Right lobe of liver (tissue), 6 donors: ENCODE measurements around the gene NCLN. TPM values are rescaled to one million over a fixed set of nuclear protein-coding genes. Genes with fewer than 3 reads are reported as not detected.
A peak's percentile ranks its signal among the peaks of the same experiment; 100 is the strongest.
"Not testable (repeated sequence)": the region's sequence is repeated elsewhere in the genome, so short reads cannot be mapped to it uniquely, and the experiment has no call there.

Source experiments
- ATAC-seq, 4 donors: fragments of 200-7000 bp; cut with Tn5 transposase; one replicate each; pipeline ENCODE4 v1.9.1; 2020; ENCODE audit warnings: mild to moderate bottlenecking in 4 of 4, moderate library complexity in 4 of 4
- DNase-seq, 3 donors: peaks; one replicate each; pipeline ENCODE4 v3.0.0-alpha.2; 2020
- H3K27ac ChIP-seq, 3 donors: fragments of 200-600 bp; one replicate each; pipeline ENCODE4 v1.8.0; 2022
- H3K27me3 ChIP-seq, 2 donors: fragments of 200-600 bp; one replicate each; pipeline ENCODE4 v1.8.0; 2022
- H3K36me3 ChIP-seq, 4 donors: fragments of 200-600 bp; sonication (generic) in 1 of 4; one replicate each; pipeline versions ENCODE4 v1.5.1 to v1.8.0; 2017 to 2022; ENCODE audit warnings: control low read depth in 1 of 4
- H3K4me1 ChIP-seq, 4 donors: fragments of 200-600 bp; sonication (generic) in 1 of 4; one replicate each; pipeline versions ENCODE4 v1.5.1 to v1.8.0; 2017 to 2022; ENCODE audit warnings: control low read depth in 1 of 4
- H3K4me3 ChIP-seq, 3 donors: fragments of 200-600 bp; one replicate each; pipeline ENCODE4 v1.8.0; 2022
- H3K9me3 ChIP-seq, 4 donors: fragments of 200-600 bp; sonication (generic) in 1 of 4; one replicate each; pipeline versions ENCODE4 v1.5.1 to v1.8.0; 2017 to 2022; ENCODE audit warnings: control low read depth in 1 of 4
- POLR2A ChIP-seq: fragments of 450-650 bp; IDR thresholded peaks from one replicate; pipeline ENCODE4 v1.6.1; 2017; ENCODE audit warnings: antibody characterized with exemption, mild to moderate bottlenecking
- WGBS: methylation state at CpG from one replicate; pipeline ENCODE4 v1.1.6; 2018; ENCODE audit warnings: low coverage, low lambda C conversion rate; ENCODE audit not compliant: insufficient coverage; ENCODE audit errors: missing lambda C conversion rate; 5-methylcytosine and 5-hydroxymethylcytosine counted together
- intact Hi-C, 2 donors: fragments of 100-400 bp; cut with DNase I; formaldehyde crosslinking; loops; one replicate each; pipeline versions ENCODE4 v1.11.2 to v1.14.1; 2022
- total RNA-seq, 6 experiments: library from RNA; depleted of rRNA in 2 of 6; stranded (reverse); fragments of >200 nt in 2 of 6; fragmentation: NEBNext Ultra II Directional in 3 of 6; extraction: Animal tissue kit (Norgen Biotek cat#: 25700) in 3 of 6; gene quantifications; one replicate each; pipeline versions ENCODE4 v1.1.0 to v1.2.4, GENCODE V29; 2016 to 2023
- TF ChIP-seq, protein P1 (sequence below), 4 donors: fragments of 200-600 bp in 3 of 4; fragments of 450-650 bp in 1 of 4; IDR thresholded peaks; one replicate each; pipeline versions ENCODE4 v1.5.1 to v1.8.0; 2016 to 2022; ENCODE audit warnings: antibody characterized with exemption in 4 of 4, mild to moderate bottlenecking in 2 of 4
- donor health status: DM: no; HTN: yes; CAD: no.
- donor health status: DM: no; HTN: no; CAD: no.
- donor health status: DM: no; HTN: no; CAD: no.
- donor health status: DM: no; HTN: yes; CAD: no.
- donor health status: DM: no; HTN: yes; CAD: no.

The NCLN gene
- total RNA-seq, 6 experiments from 2014 or later: 32.0 to 59.9 (median 40.4) TPM

DNA sequence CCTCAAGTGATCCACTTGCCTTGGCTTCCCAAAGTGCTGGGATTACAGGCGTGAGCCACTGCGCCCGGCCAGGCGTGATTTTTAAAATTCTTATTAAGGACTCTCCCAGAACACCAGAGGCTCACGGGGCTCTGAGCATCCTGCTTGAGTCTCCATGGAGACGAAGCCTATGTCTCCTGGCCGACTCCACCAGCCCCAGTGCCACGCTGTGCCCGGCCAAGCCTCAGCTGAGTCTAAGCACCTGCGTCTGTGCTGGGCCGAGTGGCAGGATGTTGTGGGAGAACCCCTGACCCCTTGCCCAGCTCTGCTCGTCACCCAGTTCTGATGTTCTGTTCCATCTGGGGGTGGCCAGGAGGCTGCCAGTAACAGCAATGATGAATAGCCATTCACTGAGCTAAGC is 34.8 kb downstream of the NCLN start:
- no peaks in the 10 kb centered on the region for H3K9me3 ChIP-seq
- no peak overlapping the region for H3K4me3 ChIP-seq
- DNase-seq (no peak), ATAC-seq (peak in 1 of 4 donors; percentile 29)
- H3K4me1 ChIP-seq: no peaks in the 10 kb centered on the region
- no peaks in the 10 kb centered on the region for H3K36me3 ChIP-seq
- H3K27ac ChIP-seq: no peak overlapping the region
- 0% methylated on average over 1 of the region's 12 CpGs for WGBS
- intact Hi-C loops: no loop called here
- peaks cover 0 to 14% of the 10 kb centered on the region in 2 donors for H3K27me3 ChIP-seq
- no peak for TF ChIP-seq POLR2A
- TF ChIP-seq, protein P1, sequence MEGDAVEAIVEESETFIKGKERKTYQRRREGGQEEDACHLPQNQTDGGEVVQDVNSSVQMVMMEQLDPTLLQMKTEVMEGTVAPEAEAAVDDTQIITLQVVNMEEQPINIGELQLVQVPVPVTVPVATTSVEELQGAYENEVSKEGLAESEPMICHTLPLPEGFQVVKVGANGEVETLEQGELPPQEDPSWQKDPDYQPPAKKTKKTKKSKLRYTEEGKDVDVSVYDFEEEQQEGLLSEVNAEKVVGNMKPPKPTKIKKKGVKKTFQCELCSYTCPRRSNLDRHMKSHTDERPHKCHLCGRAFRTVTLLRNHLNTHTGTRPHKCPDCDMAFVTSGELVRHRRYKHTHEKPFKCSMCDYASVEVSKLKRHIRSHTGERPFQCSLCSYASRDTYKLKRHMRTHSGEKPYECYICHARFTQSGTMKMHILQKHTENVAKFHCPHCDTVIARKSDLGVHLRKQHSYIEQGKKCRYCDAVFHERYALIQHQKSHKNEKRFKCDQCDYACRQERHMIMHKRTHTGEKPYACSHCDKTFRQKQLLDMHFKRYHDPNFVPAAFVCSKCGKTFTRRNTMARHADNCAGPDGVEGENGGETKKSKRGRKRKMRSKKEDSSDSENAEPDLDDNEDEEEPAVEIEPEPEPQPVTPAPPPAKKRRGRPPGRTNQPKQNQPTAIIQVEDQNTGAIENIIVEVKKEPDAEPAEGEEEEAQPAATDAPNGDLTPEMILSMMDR (IDR thresholded peaks at IDR 0.05): no peak

DNA sequence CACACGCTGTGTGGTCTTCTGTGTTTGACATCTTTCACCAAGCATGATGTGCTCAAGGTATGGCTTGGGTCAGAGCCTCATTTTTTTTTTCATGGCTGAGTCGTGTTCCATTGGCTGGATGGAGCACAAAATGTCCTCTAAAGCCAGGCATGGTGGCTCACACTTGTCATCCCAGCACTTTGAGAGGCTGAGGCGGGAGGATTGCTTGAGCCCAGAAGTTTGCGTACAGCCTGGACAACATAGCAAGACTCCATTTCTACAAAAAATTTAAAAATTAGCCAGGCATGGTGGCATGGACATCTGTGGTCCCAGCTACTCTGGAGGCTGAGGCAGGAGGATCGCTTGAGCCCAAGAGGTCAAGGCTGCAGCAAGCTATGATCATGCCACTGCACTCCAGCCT is 35.8 kb downstream of the NCLN start:
- intact Hi-C loops, DNase-seq, H3K36me3 ChIP-seq: not testable (repeated sequence)

DNA sequence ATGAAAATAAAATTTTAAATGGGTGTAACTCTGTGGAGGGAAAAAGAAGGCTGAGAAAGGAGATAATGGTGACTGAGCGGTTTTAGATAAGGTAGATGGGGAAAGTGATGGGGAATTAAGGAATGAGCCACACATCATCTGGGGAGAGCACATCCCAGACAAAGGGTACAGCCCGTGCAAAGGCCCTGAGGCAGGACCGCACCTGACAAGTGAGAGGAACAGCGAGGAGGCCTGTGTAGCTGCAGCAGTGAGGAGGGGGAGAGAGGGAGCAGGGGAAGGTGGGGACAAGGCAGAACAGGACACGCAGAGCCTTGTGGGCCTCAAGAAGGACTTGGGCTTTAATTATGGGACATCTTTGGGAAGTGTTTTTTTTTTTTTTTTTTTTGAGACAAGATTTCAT is 37.0 kb downstream of the NCLN start:
- Histone ChIP-seq H3K4me3 (no peak overlapping the region), H3K36me3 (no peaks in the 10 kb centered on the region), H3K27me3 (peaks cover 0 to 14% of the 10 kb centered on the region in 2 donors), H3K4me1 (no peaks in the 10 kb centered on the region), H3K9me3 (no peaks in the 10 kb centered on the region), H3K27ac (no peak overlapping the region)
- TF ChIP-seq, protein P1 (IDR thresholded peaks at IDR 0.05): no peak
- TF ChIP-seq POLR2A: no peak
- intact Hi-C loops: no loop called here
- no peak for ATAC-seq
- DNase-seq: no peak
- 81% methylated on average over 4 of the region's 5 CpGs for WGBS

More for the DNA sequence above, 35.8 kb downstream of the NCLN start:
- H3K4me3 ChIP-seq, H3K4me1 ChIP-seq, H3K27ac ChIP-seq, H3K9me3 ChIP-seq, ATAC-seq: not testable (repeated sequence)
- 80% methylated on average over 1 of the region's 5 CpGs for WGBS
- peaks cover 0 to 14% of the 10 kb centered on the region in 2 donors for H3K27me3 ChIP-seq

DNA sequence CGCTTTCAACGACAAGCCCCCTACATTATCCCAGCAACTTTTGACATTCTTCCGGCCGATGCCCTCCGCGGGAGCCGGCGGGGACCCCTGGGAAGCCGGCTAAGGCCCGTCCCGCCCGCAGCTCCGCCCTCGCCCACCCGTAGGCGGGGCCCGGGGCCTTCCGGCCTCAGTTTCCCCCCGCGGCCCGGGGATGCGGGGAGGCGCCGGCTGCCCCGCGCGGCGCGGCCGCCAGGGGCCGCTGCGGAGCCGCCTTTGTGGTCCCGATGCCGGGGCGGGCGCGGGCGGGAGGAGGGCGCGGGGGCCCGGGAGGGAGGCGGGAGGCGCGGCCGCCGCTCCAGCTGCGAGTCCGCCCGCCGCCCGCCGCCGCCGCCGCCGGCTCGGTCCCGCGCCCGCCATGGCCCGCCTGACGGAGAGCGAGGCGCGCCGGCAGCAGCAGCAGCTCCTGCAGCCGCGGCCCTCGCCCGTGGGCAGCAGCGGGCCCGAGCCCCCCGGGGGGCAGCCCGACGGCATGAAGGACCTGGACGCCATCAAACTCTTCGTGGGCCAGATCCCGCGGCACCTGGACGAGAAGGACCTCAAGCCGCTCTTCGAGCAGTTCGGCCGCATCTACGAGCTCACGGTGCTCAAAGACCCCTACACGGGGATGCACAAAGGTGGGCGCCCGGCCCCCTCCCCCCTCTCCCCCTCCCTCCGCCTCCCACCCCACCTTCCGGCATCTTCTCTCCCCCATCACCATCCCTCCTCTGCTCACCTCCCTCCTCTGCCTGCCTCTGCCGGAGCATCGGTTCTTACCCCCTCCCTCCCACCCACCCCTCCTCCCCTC is 38.8 kb downstream of the NCLN start, which contains the start of gene CELF5:
Gene CELF5 (plus strand): TSS at position 316 of the 823 bp plus-strand sequence. CDS start 79 bp downstream, at position 395.
- peak; percentile 52 to 72 (median 58) for ATAC-seq
- intact Hi-C loops: no loop called here
- H3K4me3 ChIP-seq: no peak within 1 kb of the TSS
- no peaks in the 10 kb centered on the region for H3K9me3 ChIP-seq
- H3K36me3 ChIP-seq: no peaks in the 10 kb centered on the region
- peaks cover 0 to 14% of the 10 kb centered on the region in 2 donors for H3K27me3 ChIP-seq
- DNase-seq: no peak
- TF ChIP-seq, protein P1 (IDR thresholded peaks at IDR 0.05): peak; percentile 37 to 70 (median 40)
- TF ChIP-seq POLR2A: no peak
- no peaks in the 10 kb centered on the region for H3K4me1 ChIP-seq
- 11% methylated on average over 10 of the region's 94 CpGs for WGBS
- no peak within 1 kb of the TSS for H3K27ac ChIP-seq

DNA sequence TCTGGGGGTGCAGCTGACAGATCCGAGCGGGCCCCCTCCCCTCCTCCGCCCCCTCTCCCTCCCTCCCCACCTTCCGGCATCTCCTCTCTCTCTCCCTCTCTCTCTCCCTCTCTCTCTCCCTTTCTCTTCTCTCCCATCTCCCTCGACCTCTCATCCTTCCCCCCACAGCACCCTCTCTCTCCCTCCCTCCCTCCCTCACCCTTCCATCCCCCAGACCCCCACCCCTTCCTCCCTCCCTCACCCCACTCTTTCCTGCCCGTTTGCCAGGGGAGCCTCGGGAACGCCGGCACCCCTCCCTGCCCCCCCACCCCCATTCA is 39.4 kb downstream of the NCLN start:
- ATAC-seq (no peak), DNase-seq (no peak)
- Histone ChIP-seq H3K36me3 (no peaks in the 10 kb centered on the region), H3K4me1 (no peaks in the 10 kb centered on the region), H3K4me3 (no peak overlapping the region), H3K9me3 (no peaks in the 10 kb centered on the region), H3K27ac (no peak overlapping the region), H3K27me3 (peaks cover 0 to 14% of the 10 kb centered on the region in 2 donors)
- TF ChIP-seq, protein P1 (IDR thresholded peaks at IDR 0.05): no peak
- TF ChIP-seq POLR2A: no peak
- 3% methylated on average over 9 of the region's 9 CpGs for WGBS
- intact Hi-C loops: no loop called here
